Neural progenitor cell (in vitro differentiated cells): Measurements from ENCODE around the gene SPON1. TPM values are rescaled to one million over a fixed set of nuclear protein-coding genes. Genes with fewer than 3 reads are reported as not detected.

Experiments used
- DNase-seq: peaks from one replicate; pipeline ENCODE4 v3.0.0-alpha.2; 2016; ENCODE audit warnings: low spot score
- H2AFZ ChIP-seq: fragments of 200-600 bp; sonication (generic); replicated peaks from 2 replicates; pipeline ENCODE4 v1.6.1; 2016; ENCODE audit warnings: antibody characterized with exemption
- H3F3A ChIP-seq: fragments of 200-600 bp; sonication (generic); 2 replicates; pipeline ENCODE4 v1.6.1; 2016; ENCODE audit warnings: antibody characterized with exemption, low read depth
- H3K27ac ChIP-seq: fragments of 200-600 bp; sonication (generic); 2 replicates; pipeline ENCODE4 v1.5.1; 2016; ENCODE audit warnings: mild to moderate bottlenecking
- H3K27me3 ChIP-seq: fragments of 200-600 bp; sonication (generic); 2 replicates; pipeline ENCODE4 v1.6.1; 2016; ENCODE audit warnings: mild to moderate bottlenecking, moderate library complexity
- H3K36me3 ChIP-seq: fragments of 200-600 bp; sonication (generic); 2 replicates; pipeline ENCODE4 v1.5.1; 2016
- H3K4me1 ChIP-seq: fragments of 200-600 bp; sonication (generic); 2 replicates; pipeline ENCODE4 v1.6.1; 2016; ENCODE audit warnings: mixed run types
- H3K4me2 ChIP-seq: fragments of 200-600 bp; sonication (generic); 2 replicates; pipeline ENCODE4 v1.6.1; 2016
- H3K4me3 ChIP-seq: fragments of 200-600 bp; sonication (generic); 2 replicates; pipeline ENCODE4 v1.5.1; 2016
- H3K79me2 ChIP-seq: fragments of 200-600 bp; sonication (generic); 2 replicates; pipeline ENCODE4 v1.6.1; 2016; ENCODE audit warnings: low read depth
- H3K9ac ChIP-seq: fragments of 200-600 bp; sonication (generic); 2 replicates; pipeline ENCODE4 v1.6.1; 2016
- H3K9me3 ChIP-seq: fragments of 200-600 bp; sonication (generic); 2 replicates; pipeline ENCODE4 v1.5.1; 2016; ENCODE audit warnings: low read depth
- H4K20me1 ChIP-seq: fragments of 200-600 bp; sonication (generic); 2 replicates; pipeline ENCODE4 v1.6.1; 2016; ENCODE audit warnings: low read depth
- H3K27ac Mint-ChIP-seq: 3 replicates; pipeline ENCODE4 v1.8.0; 2021; ENCODE audit warnings: mixed read lengths
- H3K27me3 Mint-ChIP-seq: 2 replicates; pipeline ENCODE4 v1.8.0; 2022; ENCODE audit warnings: low read depth, mild to moderate bottlenecking, inconsistent platforms, moderate library complexity, mixed read lengths; ENCODE audit not compliant: insufficient read depth
- H3K36me3 Mint-ChIP-seq: 3 replicates; pipeline ENCODE4 v1.8.0; 2021; ENCODE audit warnings: mixed read lengths
- H3K4me1 Mint-ChIP-seq: 3 replicates; pipeline ENCODE4 v1.8.0; 2021; ENCODE audit warnings: mixed read lengths
- H3K4me3 Mint-ChIP-seq: 3 replicates; pipeline ENCODE4 v1.8.0; 2021; ENCODE audit warnings: mild to moderate bottlenecking, moderate library complexity, mixed read lengths
- H3K9me3 Mint-ChIP-seq: 3 replicates; pipeline ENCODE4 v1.8.0; 2020; ENCODE audit warnings: mixed read lengths
- CTCF ChIP-seq: fragments of 200-600 bp; sonication (generic); IDR thresholded peaks from 2 replicates; pipeline ENCODE4 v1.5.1; 2017; ENCODE audit warnings: antibody characterized with exemption, mild to moderate bottlenecking
- EZH2 ChIP-seq: fragments of 200-600 bp; sonication (generic); IDR thresholded peaks from 2 replicates; pipeline ENCODE4 v1.6.1; 2017; ENCODE audit warnings: antibody characterized with exemption, mild to moderate bottlenecking, moderate library complexity
- EZH2phosphoT487 ChIP-seq: fragments of 200-600 bp; sonication (generic); IDR thresholded peaks from 2 replicates; pipeline ENCODE4 v1.6.1; 2017; ENCODE audit warnings: antibody characterized with exemption
- total RNA-seq: library from RNA; depleted of rRNA; stranded (reverse); fragments of >200 nt; gene quantifications from 2 replicates; pipeline ENCODE4 v1.2.3, GENCODE V29; 2015; ENCODE audit warnings: low replicate concordance

The SPON1 gene
- total RNA-seq, 1 donor from 2014 or later: 35.4 TPM

GRCh38 chr11:14179116-14179820 lies 216.7 kb downstream of the SPON1 start:
- Histone ChIP-seq H3K27me3 (no peaks in the 10 kb centered on the region), H3K4me2 (no peak overlapping the region), H2AFZ (no peak overlapping the region), H3K9me3 (no peaks in the 10 kb centered on the region), H4K20me1 (no peaks in the 10 kb centered on the region), H3K79me2 (no peaks in the 10 kb centered on the region), H3K9ac (no peak overlapping the region), H3K27ac (no peak overlapping the region), H3F3A (no peaks in the 10 kb centered on the region), H3K36me3 (no peaks in the 10 kb centered on the region), H3K4me3 (no peak overlapping the region), H3K4me1 (peaks cover 6% of the 10 kb centered on the region)
- H3K36me3 Mint-ChIP-seq: no peaks in the 10 kb centered on the region
- no peak overlapping the region for H3K4me3 Mint-ChIP-seq
- no peaks in the 10 kb centered on the region for H3K9me3 Mint-ChIP-seq
- TF ChIP-seq EZH2phosphoT487 (no peak), CTCF (no peak), EZH2 (no peak)
- peaks cover 4% of the 10 kb centered on the region for H3K27me3 Mint-ChIP-seq
- no peak overlapping the region for H3K27ac Mint-ChIP-seq
- DNase-seq: no peak
- H3K4me1 Mint-ChIP-seq: peaks cover 6% of the 10 kb centered on the region

DNA sequence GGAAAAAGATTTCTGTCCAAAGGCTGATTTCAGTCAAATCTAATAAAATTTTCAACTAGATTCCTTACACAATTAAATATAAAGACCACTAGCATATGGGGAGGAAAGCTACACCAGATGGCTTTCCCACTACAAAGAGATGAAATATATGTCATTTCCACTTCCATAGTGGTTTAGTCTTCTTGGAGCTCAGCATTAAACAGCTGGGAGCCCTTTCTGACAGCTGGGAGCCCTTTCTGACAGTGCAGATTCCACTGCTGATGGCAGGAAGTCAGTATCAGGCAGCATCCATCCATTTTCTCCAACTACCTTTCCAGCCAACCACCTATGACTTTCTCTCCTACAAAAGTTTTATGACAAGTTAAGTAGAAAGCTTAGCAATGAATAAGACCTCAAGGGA lies 218.6 kb downstream of the SPON1 start:
- peaks cover 6% of the 10 kb centered on the region for H3K4me1 ChIP-seq
- H3F3A ChIP-seq: no peaks in the 10 kb centered on the region
- Mint-ChIP-seq H3K36me3 (no peaks in the 10 kb centered on the region), H3K27me3 (peaks cover 2% of the 10 kb centered on the region), H3K9me3 (no peaks in the 10 kb centered on the region), H3K27ac (no peak overlapping the region), H3K4me1 (peaks cover 7% of the 10 kb centered on the region), H3K4me3 (no peak overlapping the region)
- no peak for DNase-seq
- H2AFZ ChIP-seq: no peak overlapping the region
- H3K79me2 ChIP-seq: no peaks in the 10 kb centered on the region
- H3K4me2 ChIP-seq: no peak overlapping the region
- no peaks in the 10 kb centered on the region for H3K36me3 ChIP-seq
- no peaks in the 10 kb centered on the region for H3K27me3 ChIP-seq
- TF ChIP-seq EZH2phosphoT487 (no peak), EZH2 (no peak), CTCF (no peak)
- no peaks in the 10 kb centered on the region for H3K9me3 ChIP-seq
- H4K20me1 ChIP-seq: no peaks in the 10 kb centered on the region
- H3K9ac ChIP-seq: no peak overlapping the region
- no peak overlapping the region for H3K27ac ChIP-seq
- H3K4me3 ChIP-seq: no peak overlapping the region

DNA sequence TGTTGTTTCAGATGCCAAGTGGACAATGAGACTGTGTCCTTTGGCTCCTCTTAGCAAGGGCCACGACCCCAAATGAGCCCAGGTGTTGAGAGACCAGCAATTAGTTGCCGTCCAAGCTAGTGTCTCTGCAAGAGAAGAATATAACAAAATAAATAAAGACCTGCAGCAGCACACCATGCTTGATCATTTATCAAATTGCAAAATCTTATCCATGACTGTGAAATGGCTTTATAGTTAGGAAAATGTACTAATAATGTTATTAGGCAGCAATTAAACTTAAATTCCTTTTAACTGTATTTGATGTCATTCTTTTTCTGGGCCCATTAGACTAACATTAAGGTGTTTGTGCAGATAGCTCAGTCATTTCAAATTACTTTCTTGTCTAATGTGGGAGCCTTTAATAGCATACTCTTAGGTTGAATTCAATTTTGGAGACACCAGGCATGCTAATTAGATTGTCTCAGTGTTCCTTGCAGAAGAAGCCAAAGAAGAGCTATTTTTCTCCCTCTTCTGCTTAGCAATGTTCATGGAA lies 220.4 kb downstream of the SPON1 start:
- peaks cover 6% of the 10 kb centered on the region for H3K4me1 ChIP-seq
- no peaks in the 10 kb centered on the region for H4K20me1 ChIP-seq
- H3K4me3 ChIP-seq: no peak overlapping the region
- H2AFZ ChIP-seq: no peak overlapping the region
- H3K79me2 ChIP-seq: no peaks in the 10 kb centered on the region
- H3K27ac Mint-ChIP-seq: no peak overlapping the region
- no peak overlapping the region for H3K4me3 Mint-ChIP-seq
- H3K4me1 Mint-ChIP-seq: peaks cover 9% of the 10 kb centered on the region
- peaks cover 2% of the 10 kb centered on the region for H3K27me3 Mint-ChIP-seq
- H3K9me3 Mint-ChIP-seq: no peaks in the 10 kb centered on the region
- no peaks in the 10 kb centered on the region for H3K27me3 ChIP-seq
- H3K27ac ChIP-seq: no peak overlapping the region
- no peaks in the 10 kb centered on the region for H3K36me3 ChIP-seq
- H3K9me3 ChIP-seq: no peaks in the 10 kb centered on the region
- H3K9ac ChIP-seq: no peak overlapping the region
- TF ChIP-seq EZH2 (no peak), EZH2phosphoT487 (no peak), CTCF (no peak)
- H3F3A ChIP-seq: no peaks in the 10 kb centered on the region
- DNase-seq: no peak
- H3K36me3 Mint-ChIP-seq: no peaks in the 10 kb centered on the region
- H3K4me2 ChIP-seq: no peak overlapping the region
